NCI-H748 treated with DMSO at 0.1 percent for 48 hours (cell line): ENCODE measurements around the gene HSBP1L1.

ENCODE experiments used
- DNase-seq: peaks from one replicate; lab custom pipeline; 2025; lab: John Stamatoyannopoulos, UW

HSBP1L1 gene

DNA sequence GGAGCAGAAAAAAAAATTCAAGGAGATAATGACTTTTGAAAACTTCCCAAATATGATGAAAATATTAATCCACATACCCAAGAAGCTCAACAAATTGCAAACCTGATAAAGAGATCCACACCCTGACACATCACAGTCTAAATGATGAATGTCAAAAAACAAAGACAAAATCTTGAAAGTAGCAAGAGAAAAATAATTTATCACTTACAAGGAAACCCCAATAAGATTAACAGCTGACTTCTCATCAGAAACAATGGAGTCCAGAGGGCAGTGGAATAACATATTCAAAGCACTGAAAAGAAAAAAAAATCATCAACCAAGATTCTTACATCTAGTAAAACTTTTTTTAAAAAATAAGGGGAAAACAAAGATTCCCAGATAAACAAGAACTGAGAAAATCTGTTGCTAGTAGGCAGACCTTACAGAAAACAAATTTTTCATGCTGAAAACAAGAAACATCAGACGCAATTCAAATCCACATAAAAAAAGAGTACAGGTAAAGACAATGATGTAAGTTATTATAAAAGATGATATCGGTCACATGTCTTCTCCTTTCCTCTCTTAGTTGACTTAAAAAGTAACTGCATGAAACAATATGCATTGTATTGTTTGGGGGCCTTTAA lies 34.3 kb upstream of the HSBP1L1 start:
- DNase-seq: no peak

DNA sequence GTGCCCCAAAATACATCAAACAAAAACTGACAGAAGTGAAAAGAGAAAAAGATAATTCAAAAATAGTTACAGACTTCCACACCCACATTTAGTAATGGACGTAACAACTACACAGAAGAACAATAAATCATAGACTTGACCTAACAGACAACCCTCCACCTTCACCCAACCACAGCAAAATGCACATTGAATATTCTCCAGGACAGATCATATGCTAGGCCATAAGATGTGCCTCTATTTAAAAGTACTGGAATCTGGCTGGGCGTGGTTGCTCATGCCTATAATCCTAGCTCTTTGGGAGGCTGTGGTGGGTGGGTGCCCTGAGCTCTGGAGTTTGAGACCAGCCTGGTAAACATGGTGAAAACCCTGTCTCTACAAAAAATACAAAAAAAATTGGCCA lies 33.0 kb upstream of the HSBP1L1 start:
- no peak for DNase-seq

DNA sequence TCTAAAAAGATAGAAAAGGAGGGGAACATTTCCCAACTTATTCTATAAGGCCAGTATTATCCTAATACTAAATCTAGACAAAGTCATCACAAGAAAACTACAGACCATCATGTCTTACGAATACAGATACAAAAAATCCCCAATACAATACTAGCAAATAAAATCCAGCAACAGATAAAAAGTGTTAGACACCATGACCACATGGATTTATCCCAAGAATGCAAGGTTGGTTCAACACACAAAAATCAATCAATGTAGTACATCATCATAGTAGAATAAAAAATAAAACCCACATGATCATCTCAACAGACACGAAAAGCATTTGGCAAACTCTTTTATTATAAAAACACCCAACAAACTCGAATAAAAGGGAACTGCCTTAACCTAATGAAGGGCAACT lies 31.5 kb upstream of the HSBP1L1 start:
- no peak for DNase-seq

DNA sequence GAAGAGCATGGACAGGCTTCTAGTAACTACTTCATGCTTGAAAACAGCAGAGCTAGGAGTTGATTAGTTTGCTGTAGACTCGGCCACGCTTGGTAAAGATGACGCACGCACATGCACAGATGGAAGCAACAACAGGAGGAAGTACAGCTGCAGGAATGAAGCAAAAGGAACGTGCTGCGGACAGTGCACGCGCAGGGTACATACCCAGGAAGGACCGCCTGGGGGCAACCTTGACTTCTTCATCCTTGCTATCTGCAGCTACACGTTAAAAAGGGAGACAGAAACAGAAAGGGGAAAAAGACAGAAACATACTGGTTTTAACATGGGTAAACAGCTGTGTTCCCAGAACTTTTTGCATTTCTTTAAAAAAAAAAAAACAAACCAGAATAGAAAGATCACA lies 30.7 kb upstream of the HSBP1L1 start:
- DNase-seq: no peak

DNA sequence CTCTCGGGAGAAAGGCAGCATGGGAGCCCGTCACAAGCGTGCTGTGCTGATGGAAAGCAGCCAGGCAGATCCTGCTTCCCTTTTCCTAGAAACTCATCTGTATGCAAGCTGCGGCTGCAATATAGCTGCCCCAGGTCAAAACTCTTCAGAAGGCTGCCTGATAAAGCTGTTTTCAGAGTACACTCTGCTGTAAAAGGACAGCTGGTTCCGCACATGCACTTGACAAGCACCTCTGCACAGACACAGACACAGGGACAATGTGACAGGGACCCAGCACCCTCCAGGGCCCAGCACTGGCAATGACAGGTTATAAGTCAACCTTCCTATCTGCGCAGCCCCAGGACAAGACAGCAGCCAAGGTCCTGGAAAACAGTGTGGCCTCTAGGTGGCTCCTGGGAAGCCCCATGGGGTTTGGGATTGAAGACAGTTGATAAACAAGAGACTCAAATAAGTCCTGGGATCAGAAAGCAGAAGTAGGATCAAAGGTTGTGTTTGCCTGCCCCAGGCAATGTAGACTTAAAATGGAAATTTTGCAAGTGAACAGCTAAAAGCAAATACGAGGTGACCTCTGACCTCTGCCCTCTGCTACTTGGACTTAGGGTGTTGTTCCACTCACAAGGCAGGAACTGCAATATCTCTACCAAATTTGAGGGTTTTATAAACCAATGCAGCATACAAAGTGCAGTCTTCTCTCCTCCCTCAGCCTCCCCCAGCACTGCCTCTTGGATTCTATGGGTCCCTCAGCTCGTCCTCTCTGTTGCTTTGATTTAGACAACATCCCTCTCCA lies 29.9 kb upstream of the HSBP1L1 start:
- no peak for DNase-seq

DNA sequence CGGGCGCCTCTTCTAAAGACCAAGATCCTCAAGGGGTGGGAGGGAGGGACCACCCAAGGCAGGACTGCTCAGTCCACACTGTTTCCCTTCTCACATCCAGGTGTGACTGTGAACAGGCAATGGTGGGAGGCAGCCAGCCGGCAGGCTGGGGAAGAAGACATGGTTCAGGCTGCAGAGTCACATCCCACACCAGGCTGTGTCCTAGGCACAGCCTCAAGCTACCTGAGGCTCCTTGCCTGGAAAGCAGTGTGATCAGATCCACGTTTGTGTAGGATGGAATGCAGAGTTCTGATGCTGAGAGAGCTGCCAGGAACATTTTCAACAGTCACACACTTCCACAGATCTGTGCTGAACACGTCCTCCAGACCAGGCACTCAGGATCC lies 29.4 kb upstream of the HSBP1L1 start:
- no peak for DNase-seq

DNA sequence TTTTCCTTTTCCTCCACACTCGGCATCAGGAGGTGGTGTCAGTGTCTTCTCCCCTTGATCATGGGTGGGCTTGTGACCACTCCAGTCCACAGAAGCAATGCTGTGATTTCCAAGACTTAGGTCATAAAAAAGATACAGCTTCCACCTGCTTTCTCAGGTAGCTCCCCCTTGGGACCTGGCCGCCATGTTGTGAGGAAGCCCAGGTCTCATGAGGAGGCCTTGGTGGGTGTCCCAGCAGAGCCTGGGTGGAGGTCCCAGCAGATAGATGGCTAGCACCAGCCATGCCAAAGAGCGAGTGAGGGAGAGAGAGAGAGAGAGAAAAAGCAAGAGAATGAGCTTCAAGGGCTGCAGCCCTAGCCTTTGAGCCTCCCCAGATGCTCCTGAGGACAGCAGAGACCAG lies 28.9 kb upstream of the HSBP1L1 start:
- no peak for DNase-seq

DNA sequence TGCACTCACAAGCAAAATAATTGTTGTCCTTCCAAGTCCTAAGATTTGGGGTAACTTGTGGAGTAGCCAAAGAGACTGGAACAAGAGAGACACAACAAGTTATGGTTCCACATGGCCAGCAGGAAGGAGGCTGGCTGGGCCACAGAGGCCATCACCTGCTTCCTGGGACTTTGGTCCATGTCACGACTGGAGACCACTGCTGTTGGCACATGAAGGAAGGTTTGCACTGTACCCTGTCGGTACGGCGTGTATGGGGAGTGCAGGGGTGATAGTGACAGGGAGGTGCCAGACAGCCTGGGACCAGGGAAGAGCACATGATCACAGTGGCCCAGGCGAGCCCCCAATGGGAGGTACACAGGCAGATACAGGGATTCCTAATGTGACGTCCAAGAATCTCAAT lies 28.5 kb upstream of the HSBP1L1 start:
- DNase-seq: no peak

DNA sequence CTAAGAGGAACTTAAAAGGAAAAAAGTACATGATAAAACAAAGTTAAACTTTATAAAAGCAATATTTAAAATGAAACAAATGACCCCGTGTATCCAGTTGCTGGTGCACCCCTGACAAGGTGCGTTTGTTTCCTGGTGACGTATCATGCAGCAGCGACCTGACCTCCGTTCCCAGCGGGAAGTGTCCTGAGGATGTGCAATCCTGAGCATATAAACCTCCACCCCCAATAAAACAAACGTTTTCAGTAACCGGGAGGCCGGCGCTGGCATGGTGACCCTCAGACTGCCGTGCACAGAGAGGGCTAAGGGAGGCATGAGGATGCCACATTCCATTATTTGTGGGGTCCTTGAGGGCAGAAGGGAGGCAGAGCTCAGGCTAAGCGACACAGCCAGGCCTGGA lies 27.8 kb upstream of the HSBP1L1 start:
- DNase-seq: no peak

DNA sequence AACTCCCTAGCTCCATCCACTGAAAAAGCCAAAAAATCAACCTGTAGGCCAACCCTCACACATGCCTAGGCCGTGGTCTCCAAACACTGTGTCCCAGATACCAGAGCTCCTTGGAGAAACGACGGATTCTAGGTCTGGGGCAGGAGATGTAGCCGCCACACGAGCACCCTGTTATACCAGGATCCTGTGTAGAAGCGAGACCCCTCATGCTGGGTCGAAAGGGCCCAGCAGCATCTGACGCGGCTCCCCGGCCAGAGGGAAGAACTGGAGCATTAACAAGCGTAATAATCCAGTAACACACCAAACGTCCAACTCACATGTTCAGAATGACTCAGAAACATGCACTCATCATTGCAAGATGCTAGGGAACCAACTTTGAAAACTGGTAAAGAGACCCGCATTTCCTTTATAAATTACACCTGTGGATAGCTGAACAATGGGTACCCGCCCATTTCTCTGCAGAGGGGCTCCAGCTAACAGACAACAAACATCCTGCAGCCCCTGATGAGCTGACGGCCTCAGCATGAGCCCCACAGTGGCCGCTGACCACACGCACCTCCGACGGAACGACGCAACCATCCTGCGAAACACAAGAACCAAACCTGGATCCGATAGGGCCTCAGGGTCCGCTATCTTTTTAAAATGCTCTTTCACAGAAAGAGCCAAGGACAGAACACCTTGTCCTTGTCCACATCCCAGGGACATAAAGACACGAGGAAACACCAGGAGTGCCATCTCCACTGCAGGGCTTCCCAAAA lies 27.2 kb upstream of the HSBP1L1 start:
- DNase-seq: no peak

DNA sequence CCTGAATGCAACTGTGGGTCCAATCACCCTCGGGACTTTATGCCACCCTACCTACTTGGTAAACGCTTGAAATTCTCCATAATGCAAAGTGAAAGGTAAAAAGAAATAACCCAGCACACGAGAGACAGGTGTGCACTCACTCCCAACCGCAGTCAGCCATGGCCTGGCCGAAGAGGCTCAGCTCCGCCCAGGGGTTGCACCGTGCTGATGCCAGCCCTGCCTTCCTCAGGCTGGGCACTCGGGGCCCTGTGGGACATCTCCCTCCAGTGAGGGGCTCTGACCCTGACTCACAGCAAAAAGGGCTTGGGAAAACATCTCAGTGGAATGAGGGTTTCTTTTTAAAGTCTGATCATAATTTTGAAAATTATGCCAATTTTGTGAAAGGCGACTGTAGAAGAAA lies 26.2 kb upstream of the HSBP1L1 start:
- DNase-seq: no peak

DNA sequence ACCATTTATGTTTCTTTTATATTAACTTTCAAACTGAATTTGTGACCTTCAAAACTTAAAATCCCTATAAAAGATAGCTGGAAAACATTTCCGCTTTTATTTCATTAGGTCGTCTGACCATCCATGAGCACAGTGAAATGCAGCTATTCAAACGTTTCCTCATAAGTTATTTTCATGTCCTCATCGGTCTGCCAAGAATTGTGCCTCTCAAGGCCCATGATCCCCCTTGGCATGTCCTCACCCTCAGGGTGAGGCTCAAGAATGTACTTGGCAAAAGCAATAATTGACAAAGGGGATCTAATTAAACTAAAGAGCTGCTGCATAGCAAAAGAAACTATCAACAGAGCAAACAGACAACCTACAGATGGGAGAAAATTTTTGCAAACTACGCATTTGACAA lies 25.3 kb upstream of the HSBP1L1 start:
- DNase-seq: no peak

DNA sequence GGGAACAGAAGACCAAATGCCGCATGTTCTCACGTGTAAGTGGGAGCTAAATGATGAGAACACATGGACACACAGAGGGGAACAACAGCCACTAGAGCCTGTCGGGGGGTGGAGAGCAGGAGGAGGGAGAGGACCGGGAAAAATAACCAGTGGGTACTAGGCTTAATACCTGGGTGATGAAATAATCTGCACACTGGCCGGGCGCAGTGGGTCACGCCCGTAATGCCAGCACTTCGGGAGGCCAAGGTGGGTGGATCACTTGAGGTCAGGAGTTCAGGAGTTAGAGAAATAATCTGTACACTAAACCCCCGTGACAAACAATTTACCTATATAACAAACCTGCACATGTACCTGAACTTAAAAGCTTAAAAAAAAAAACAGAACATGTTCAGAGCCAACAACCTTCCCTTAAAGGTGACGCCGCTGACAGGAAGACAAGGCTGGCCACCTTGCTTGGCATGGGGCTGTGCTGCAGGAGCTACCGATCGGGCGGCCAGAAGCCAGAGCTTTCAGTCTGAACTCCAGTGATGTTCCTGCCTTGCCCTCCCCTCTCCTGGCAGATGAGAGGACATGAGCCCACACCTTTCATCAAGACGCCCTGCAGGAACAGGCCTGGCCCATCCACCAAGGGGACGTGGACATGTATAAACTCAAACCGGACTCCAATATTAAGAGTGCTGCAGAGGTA lies 24.2 kb upstream of the HSBP1L1 start:
- DNase-seq: no peak

DNA sequence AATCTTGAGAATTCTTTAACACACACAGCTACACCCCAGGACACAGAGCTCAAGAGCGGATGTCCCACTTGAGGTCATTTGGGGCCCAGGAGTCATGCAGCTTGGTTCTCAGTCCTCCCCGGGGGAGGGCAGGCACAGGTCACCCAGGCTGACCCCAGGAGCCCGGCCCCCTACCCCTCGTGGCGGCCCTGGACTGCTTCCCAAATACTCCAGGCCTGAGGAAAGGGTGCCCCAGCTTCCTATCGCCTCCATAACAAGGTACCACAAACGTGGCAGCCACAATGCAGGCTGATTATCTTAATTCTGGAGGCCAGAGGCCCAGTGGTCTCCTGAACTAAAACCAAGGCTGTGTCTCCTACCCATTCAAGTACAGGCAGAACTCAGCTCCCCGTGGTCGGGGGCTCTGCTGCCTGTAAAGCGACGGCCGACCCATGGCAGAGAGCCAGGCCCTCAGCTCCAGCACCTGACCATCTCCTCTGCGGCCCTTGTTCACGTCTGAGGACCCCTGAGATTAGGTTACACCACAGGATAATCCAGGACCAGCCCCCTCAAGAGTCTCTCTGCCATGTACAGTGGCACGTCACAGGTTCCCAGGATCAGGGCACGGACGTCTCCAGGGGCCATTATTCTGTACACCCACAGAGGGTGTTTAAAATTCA lies 23.5 kb upstream of the HSBP1L1 start:
- DNase-seq: no peak

DNA sequence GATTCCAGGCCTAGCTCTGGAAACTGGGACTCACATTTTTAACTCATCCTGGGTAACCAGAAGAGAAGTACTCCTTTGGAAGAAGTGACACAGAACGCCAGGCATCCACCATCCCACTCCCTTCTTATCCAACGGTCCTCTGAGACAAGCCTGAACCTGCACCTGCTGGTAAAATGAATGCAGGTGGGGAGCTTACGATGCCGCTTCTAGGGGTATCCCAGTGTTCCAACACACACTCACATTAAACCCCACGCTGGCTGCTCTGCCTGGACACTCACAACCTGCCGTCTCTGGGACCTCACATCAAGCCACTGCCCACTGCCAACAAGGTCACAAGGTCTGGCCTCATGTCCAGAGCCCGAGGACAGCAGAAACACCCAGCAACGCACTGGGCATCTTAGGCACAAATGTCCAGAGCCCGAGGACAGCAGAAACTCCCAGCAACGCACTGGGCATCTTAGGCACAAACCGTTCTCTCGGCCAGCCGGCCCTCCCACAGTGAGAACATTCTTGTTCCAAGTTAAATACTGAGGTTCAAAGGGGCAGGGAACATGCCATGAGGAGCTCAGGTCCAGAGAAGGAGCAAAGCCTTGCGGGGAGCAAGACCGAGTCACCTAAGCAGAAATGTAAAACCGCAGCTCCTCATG lies 22.8 kb upstream of the HSBP1L1 start:
- DNase-seq: no peak

DNA sequence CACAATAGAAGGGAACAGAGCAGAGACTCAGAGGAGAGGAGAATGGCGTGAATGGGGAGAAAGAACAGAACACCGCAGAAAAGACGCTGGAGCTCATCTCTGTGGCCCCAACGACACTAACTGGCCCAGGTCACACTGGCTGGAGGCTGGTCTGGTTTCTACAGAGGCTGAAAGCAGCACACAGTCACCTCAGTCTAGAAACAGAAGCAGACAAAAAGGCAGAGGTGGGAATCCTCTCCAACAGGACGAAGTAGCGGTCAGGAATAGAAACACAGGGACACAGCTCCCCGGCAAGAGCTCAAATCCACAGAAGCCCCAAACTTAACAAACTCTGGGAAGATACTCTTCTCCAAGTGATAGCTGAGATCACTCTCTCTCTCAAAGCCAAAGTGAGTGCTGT lies 22.2 kb upstream of the HSBP1L1 start:
- DNase-seq: no peak

DNA sequence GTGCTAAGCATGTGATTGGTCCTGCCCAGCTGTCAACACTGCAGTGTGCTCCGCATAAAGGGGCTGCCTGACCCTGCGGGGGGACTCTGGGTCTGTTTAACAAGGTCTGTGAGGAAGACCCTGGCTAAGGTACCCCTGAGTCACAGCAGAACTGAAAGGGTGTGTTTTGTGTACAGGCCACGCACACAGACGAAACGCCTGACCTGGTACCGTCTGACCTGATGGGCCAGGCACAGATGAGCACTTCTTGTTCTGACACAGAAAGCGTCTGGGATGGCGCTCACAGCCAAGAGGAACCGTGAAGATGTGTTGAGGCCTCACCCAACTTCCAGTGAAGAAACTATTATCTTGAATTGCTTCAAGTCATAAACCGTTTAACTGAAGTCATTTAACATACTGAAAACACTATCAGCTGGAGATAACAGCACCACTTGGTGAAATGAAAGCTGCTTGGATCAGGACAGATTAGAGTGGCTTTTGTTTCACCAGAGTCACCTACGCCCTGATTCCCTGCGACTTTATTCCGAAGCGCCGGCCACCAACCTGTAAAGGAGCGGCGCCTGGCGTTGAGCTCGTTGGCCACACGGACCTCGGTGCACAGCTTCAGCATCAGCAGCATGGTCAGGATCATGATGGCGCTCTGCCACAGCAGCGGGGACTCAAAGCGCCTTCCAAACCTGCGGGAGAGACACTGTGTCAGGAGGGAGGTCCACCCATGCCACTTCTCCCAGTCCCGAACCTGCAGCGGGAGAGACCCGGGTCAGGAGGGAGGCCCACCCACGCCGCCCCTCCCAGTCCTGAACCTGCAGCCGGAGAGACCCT lies 21.4 kb upstream of the HSBP1L1 start:
- DNase-seq: no peak

DNA sequence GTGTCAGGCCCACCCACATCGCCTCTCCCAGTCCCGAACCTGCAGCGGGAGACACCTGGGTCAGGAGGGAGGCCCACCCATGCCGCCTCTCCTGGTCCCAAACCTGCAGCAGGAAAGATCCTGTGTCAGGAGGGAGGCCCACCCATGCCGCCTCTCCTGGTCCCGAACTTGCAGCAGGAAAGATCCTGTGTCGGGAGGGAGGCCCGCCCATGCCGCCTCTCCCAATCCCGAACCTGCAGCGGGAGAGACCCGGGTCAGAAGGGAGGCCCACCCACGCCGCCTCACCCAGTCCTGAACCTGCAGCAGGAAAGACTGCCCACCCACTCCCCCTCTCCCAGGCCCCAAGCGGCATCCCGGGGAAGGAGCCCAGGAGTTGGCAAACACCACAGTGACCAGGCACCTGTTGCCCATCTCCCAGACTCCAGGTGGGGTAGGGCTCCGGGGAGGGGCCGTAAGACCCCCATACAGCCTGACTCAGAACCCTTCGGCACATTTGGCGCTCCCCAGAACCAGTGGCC lies 20.8 kb upstream of the HSBP1L1 start:
- DNase-seq: no peak

DNA sequence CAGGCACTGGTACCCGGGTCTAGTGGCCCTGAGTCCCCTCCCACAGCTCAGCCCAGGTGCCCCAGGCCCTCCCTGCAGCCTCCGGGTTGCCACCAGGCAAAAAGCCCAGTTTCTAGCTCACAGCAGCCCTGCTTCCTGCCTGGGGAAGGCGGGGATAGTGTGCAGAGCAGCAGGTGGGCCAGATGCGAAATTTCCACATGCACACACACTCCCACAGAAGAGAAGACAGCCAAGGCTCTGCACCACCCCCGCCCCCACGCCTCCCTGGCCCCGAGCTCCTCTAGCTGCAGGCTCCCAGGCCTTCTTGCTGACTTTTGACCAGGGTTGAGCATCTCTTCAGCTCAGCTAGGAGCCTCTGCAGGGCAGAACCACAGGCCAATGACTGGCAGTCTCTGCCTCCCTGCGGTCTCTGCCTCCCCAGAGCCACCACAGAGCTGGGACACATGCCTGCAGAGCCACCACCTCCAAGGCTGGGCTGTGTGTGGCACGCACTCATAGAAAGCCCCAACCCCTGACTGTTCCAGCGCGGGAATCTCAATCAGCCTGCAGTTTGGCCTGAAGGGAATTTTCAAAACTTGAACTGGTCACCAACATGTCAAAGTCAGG lies 20.2 kb upstream of the HSBP1L1 start:
- no peak for DNase-seq

DNA sequence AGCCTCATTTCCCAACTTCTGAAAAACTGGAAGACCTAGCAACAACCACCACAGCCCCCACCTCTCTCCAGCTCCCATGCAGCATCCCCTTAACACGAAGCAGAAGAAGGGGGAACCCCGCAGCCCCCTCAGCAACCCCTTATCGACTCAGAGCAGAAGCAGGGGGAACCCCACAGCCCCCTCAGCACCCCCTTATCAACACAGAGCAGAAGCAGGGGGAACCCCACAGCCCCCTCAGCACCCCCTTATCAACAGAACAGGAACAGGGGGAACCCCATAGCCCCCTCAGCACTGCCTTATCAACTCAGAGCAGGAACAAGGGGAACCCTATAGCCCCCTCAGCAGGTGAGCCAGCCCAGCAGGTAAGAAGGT lies 19.7 kb upstream of the HSBP1L1 start:
- DNase-seq: no peak
